ENCODE measurements around the gene ACADSB.

Gene ACADSB

GRCh38 chr10:123103944-123104343, 95.1 kb downstream of the ACADSB start:
- no peak for TF ChIP-seq CTCF (conservative IDR thresholded peaks at IDR 0.05; ENCODE audit: low read length)
- H3K4me3 ChIP-seq (ENCODE audit: low read length), result no peak overlapping the region
- DNase-seq (ENCODE audit: low read depth), result no peak
